Measurements from ENCODE around the gene ELOVL6.
A peak's percentile ranks its signal among the peaks of the same experiment; 100 is the strongest.
"Not testable (repeated sequence)": the region's sequence is repeated elsewhere in the genome, so short reads cannot be mapped to it uniquely, and the experiment has no call there.

Gene ELOVL6

GRCh38 chr4:110046588-110047049 lies 151.8 kb downstream of the ELOVL6 start:
- no peak overlapping the region for H3K27ac ChIP-seq
- DNase-seq (ENCODE audit: low read depth, low spot score) = no peak

DNA sequence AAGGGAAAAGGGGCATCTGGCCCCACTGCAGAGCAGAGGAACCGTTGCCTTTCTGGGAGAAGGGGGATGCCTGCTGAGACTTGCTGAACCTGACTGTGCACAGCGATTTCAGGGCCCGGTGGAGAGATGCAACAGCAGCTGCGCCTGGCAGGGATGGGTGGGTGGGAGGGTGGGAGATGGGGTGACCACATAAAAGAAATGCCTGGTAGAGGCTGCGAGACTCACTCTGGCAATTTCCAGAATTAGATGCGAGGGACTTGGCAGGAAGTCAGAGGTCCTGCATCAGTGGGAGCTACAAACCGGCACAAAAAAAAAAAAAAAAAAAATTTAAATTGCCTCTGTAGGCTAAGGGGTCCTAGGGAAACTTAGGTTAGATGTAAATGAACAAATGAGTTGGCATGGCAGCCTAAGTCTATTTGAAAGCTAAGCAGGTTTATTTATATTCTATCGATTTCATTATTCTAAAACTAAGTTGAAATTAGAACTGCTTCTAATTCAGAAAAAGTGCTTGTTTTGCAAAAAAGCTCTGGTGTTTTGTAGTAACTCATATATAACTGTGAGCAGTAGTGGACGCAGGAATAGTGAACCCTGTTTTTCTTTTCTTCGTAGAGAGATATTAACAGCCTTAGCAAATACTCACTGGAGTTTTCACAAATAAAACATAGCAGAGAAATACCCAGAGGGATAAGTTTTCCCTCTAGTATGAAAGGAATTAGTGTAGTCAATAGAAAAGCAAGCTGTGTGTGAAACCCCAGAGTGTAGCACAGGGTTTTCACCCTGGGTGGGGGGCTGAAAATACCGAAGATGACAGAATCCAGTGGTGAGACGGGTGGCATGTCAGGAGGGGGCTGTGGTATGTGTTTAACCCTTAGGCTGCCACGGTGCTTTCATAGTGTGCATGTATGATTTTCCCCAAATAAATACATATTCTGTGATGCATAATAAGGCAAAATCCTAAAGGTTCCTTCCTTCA lies 155.6 kb downstream of the ELOVL6 start:
- DNase-seq (ENCODE audit: low read depth, low spot score) = no peak
- H3K27ac ChIP-seq = no peak overlapping the region

DNA sequence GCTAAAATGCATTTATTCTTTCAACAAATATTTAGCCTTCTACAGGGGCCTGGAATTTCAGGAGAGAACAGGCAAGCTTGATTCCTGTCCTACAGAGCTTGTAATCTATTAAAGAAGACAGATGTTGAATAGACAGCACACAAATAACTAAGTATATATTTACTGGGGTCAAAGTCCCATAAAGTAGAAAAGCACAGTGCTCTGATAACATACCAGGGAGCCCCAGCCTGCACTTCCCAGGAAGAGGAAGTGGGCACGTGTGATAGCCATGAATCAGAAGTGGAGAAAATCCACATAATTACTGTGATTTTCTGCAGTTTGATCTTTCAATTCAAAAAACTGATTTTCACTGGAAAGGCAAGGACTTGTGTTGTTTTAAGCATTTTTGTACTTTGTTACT lies 156.7 kb downstream of the ELOVL6 start:
- no peak for DNase-seq (ENCODE audit: low read depth, low spot score)
- no peak overlapping the region for H3K27ac ChIP-seq

DNA sequence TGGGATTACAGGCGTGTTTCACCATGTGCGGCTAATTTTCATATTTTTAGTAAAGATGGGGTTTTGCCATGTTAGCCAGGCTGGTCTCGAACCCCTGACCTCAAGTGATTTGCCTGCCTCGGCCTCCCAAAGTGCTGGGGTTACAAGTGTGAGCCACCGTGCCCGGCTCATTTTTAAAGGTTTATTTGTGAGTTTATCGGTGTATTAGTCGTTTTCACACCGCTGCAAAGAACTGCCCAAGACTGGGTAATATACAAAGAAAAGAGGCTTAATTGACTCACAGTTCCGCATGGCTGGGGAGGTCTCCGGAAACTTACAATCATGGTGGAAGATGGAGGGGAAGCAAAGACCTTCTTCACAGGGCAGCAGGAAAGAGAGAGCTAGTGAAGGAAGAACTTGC lies 159.3 kb downstream of the ELOVL6 start:
- not testable (repeated sequence) for H3K27ac ChIP-seq

DNA sequence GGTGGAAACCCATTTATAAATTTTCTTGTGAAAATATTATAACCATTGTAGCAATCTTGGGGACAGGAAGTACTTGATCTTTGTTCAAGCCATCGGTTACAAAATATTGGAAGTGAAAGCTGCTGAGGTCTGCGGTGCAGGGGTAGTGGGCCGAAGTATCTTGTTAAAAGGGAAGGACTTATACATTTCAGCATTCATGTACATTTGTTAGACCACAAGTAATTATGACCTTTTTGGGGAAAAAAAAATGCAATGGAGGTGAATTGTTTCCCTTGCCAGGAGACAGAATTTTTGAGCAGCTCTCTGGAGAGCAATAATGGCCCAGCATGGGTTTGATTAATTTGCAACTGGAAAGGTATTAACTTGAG lies 164.4 kb downstream of the ELOVL6 start:
- DNase-seq (ENCODE audit: low read depth, low spot score) = no peak
- no peak overlapping the region for H3K27ac ChIP-seq

More for the DNA sequence above, 159.3 kb downstream of the ELOVL6 start:
- DNase-seq (ENCODE audit: low read depth, low spot score) = not testable (repeated sequence)

- DNase-seq (ENCODE audit: low read depth, low spot score) = no peak
These were observed 164.9 kb downstream of the ELOVL6 start for GRCh38 chr4:110033355-110034025.

GRCh38 chr4:110032603-110033002 lies 165.8 kb downstream of the ELOVL6 start:
- DNase-seq (ENCODE audit: low read depth, low spot score) = no peak
- no peak overlapping the region for H3K27ac ChIP-seq

More at GRCh38 chr4:110033355-110034025, 164.9 kb downstream of the ELOVL6 start:
- H3K27ac ChIP-seq = no peak overlapping the region

GRCh38 chr4:110025718-110026117 lies 172.7 kb downstream of the ELOVL6 start:
- H3K27ac ChIP-seq = no peak overlapping the region
- no peak for DNase-seq (ENCODE audit: low read depth, low spot score)

- no peak for DNase-seq (ENCODE audit: low read depth, low spot score)
- no peak overlapping the region for H3K27ac ChIP-seq
These were observed 173.4 kb downstream of the ELOVL6 start for GRCh38 chr4:110025056-110025455.

GRCh38 chr4:110022457-110022856 lies 176.0 kb downstream of the ELOVL6 start:
- H3K27ac ChIP-seq = no peak overlapping the region
- no peak for DNase-seq (ENCODE audit: low read depth, low spot score)

GRCh38 chr4:110020646-110021443 lies 177.6 kb downstream of the ELOVL6 start:
- no peak for DNase-seq (ENCODE audit: low read depth, low spot score)
- H3K27ac ChIP-seq = no peak overlapping the region

DNA sequence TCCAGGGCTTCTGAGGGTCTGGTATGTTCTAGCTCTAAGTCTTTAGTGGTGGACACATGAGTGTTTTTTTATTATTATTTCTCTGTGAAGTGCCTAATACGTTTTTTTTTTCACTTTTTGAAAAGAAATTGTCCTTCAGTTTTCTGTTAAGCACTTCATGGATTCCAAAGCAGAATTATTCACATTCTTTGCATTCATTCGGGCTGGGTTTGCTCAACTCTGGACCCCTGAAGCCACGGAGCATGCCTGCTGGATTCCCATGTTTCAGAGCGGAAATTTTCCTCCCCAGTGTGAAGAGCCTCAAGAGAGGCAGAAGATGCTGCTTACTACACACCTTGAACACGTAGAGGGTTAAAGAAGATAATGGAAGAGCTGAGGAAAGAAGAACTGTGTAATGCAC lies 178.3 kb downstream of the ELOVL6 start:
- no peak for DNase-seq (ENCODE audit: low read depth, low spot score)
- no peak overlapping the region for H3K27ac ChIP-seq

- DNase-seq (ENCODE audit: low read depth, low spot score) = no peak
- no peak overlapping the region for H3K27ac ChIP-seq
These were observed 179.3 kb downstream of the ELOVL6 start for GRCh38 chr4:110019153-110019552.

DNA sequence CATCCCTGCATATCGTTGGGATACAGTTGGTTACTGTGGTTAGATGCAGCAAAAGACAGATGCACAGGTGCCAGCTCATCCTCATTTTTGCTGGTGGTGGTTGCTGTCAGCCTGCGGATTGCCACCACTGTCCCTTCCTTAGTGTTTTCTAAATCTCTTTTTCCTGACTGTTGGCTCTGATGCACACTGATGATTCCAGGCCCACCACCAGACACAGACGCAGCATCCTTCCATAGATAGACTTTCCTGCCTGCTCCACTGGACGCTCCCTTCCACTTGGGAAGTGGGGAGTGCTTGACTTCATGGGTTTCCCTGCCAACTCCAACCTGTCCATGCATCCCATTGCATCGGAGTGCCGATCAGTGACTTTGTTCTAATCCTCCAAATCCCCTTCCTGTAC lies 184.2 kb downstream of the ELOVL6 start:
- no peak overlapping the region for H3K27ac ChIP-seq
- no peak for DNase-seq (ENCODE audit: low read depth, low spot score)

GRCh38 chr4:110012917-110013316 lies 185.5 kb downstream of the ELOVL6 start:
- no peak overlapping the region for H3K27ac ChIP-seq
- DNase-seq (ENCODE audit: low read depth, low spot score) = no peak

DNA sequence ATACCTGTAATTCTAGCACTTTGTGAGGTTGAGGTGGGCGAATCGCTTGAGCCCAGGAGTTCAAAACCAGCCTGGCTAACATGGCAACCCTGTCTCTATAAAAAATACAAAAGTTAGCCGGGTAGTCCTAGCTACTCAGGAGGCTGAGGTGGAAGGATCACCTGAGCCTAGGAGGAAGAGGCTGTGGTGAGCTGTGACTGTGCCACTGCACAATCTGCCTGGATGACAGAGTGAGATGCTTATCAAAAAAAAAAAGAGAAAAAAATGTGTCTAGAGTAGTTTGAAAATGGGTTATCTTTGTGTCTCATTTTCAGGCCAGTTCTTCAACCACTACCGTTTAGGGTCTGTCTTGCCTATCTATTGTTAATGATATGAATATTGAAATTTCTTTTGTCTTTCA lies 187.6 kb downstream of the ELOVL6 start:
- DNase-seq (ENCODE audit: low read depth, low spot score) = no peak
- H3K27ac ChIP-seq = no peak overlapping the region

- DNase-seq (ENCODE audit: low read depth, low spot score) = no peak
- no peak overlapping the region for H3K27ac ChIP-seq
These were observed 188.9 kb downstream of the ELOVL6 start for GRCh38 chr4:110009550-110009949.

DNA sequence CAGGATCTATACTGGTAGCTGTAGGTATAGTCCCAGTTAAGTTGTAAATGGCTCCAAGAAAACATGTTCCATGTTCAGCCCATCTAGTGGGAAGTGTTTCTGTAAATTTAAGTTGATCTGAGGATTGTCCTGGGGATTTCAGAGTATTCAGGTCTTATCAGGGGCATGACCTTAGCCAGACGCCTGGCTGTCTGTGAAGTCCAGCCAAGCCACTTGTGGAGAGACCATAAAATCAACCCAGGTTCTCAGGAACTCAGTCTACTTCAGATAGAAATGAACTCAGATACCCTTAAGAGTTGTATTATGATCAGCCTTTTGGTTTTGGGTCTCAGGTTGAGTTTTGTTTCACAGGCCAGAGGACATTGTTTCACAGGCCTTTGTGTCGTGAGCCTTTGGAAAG lies 189.9 kb downstream of the ELOVL6 start:
- DNase-seq (ENCODE audit: low read depth, low spot score) = no peak
- no peak overlapping the region for H3K27ac ChIP-seq

DNA sequence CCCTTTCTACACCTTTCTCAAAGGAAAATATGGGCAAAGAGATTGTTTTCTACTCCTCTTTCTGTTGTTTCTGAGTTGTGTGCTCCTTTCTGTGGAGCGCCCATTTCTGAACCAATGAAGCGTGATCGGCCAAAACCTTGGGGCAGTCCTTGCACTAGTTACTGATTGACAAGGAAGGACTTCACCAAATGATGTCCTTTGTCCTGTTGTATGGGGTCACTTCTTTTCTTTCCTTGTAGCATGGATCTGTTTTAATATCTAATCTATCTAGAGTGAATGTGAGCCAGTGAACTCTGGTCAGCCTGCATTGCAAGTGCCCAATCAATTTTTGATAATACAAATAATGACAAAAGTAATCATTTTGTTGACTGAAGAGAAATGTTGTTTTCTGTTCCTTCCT lies 191.2 kb downstream of the ELOVL6 start:
- no peak for DNase-seq (ENCODE audit: low read depth, low spot score)
- no peak overlapping the region for H3K27ac ChIP-seq

- DNase-seq (ENCODE audit: low read depth, low spot score) = peak; percentile 29
- H3K27ac ChIP-seq = no peak overlapping the region
These were observed 192.9 kb downstream of the ELOVL6 start for GRCh38 chr4:110005461-110006056.
